Measurements from ENCODE around the gene NDUFB2. TPM values are rescaled to one million over a fixed set of nuclear protein-coding genes. Genes with fewer than 3 reads are reported as not detected.
A peak's percentile ranks its signal among the peaks of the same experiment; 100 is the strongest.

NDUFB2 gene
- total RNA-seq, 1 experiment from 2014 or later = 180 TPM

GRCh38 chr7:140679186-140679585 lies 17.3 kb upstream of the NDUFB2 start:
- BruUV-seq (replicated peaks) = no TSS peak
- intact Hi-C loops (cut with micrococcal nuclease; ENCODE audit: unreplicated experiment) = no loop called here
- Histone ChIP-seq H4K20me1 (ENCODE audit: insufficient read depth) (0 out of 2 replicates have a peak, but pooled peaks cover 2% of the 10 kb centered on the region), H2AFZ (no peak overlapping the region), H3K4me2 (no peak overlapping the region), H3K4me1 (replicated peaks; ENCODE audit: insufficient read depth) (peaks cover 13% of the 10 kb centered on the region), H3K4me3 (no peak overlapping the region), H3K27ac (no peak overlapping the region), H3K9me3 (ENCODE audit: insufficient read depth, low read depth) (no peaks in the 10 kb centered on the region), H3F3A (ENCODE audit: insufficient read depth, low read depth) (no peaks in the 10 kb centered on the region), H3K36me3 (ENCODE audit: low read depth) (0 out of 2 replicates have a peak, but pooled peaks cover 12% of the 10 kb centered on the region), H3K79me2 (ENCODE audit: low read depth) (peaks cover 5% of the 10 kb centered on the region; the same call in 1 of the 2 replicates), H3K27me3 (ENCODE audit: insufficient read depth, low read depth) (no peaks in the 10 kb centered on the region), H3K9me2 (ENCODE audit: insufficient read depth) (no peaks in the 10 kb centered on the region)
- ChIA-PET POLR2A (ENCODE audit: unreplicated experiment) (no interaction called here), CTCF (no interaction called here)
- peak in 1 of 2 experiments; percentile 20 for DNase-seq
- TF ChIP-seq EZH2 (IDR thresholded peaks at IDR 0.05; ENCODE audit: low read depth) (no peak), CTCF (conservative IDR thresholded peaks at IDR 0.05) (no peak)

- Histone ChIP-seq H3K79me2 (ENCODE audit: low read depth) (no peaks in the 10 kb centered on the region), H3K4me2 (no peak overlapping the region), H4K20me1 (ENCODE audit: insufficient read depth) (0 out of 2 replicates have a peak, but pooled peaks cover 2% of the 10 kb centered on the region), H3K9me3 (ENCODE audit: insufficient read depth, low read depth) (no peaks in the 10 kb centered on the region), H3K4me1 (replicated peaks; ENCODE audit: insufficient read depth) (no peaks in the 10 kb centered on the region), H3K9me2 (ENCODE audit: insufficient read depth) (no peaks in the 10 kb centered on the region), H3K36me3 (ENCODE audit: low read depth) (0 out of 2 replicates have a peak, but pooled peaks cover 12% of the 10 kb centered on the region), H2AFZ (no peak overlapping the region), H3K27me3 (ENCODE audit: insufficient read depth, low read depth) (no peaks in the 10 kb centered on the region), H3K27ac (no peak overlapping the region), H3K4me3 (no peak overlapping the region), H3F3A (ENCODE audit: insufficient read depth, low read depth) (no peaks in the 10 kb centered on the region)
- ChIA-PET CTCF (no interaction called here), POLR2A (ENCODE audit: unreplicated experiment) (no interaction called here)
- no TSS peak for BruUV-seq (replicated peaks)
- TF ChIP-seq EZH2 (IDR thresholded peaks at IDR 0.05; ENCODE audit: low read depth) (no peak), CTCF (conservative IDR thresholded peaks at IDR 0.05) (no peak)
- intact Hi-C loops (cut with micrococcal nuclease; ENCODE audit: unreplicated experiment) = no loop called here
- DNase-seq = peak in 1 of 2 experiments; percentile 25
Measured at GRCh38 chr7:140680886-140681285, 15.6 kb upstream of the NDUFB2 start.

- H2AFZ ChIP-seq = no peak overlapping the region
- H3K4me2 ChIP-seq = no peak overlapping the region
- H3K36me3 ChIP-seq (ENCODE audit: low read depth) = 0 out of 2 replicates have a peak, but pooled peaks cover 12% of the 10 kb centered on the region
- H3K27me3 ChIP-seq (ENCODE audit: insufficient read depth, low read depth) = no peaks in the 10 kb centered on the region
- H3K4me3 ChIP-seq = no peak overlapping the region
- intact Hi-C loops (cut with micrococcal nuclease; ENCODE audit: unreplicated experiment) = no loop called here
- BruUV-seq (replicated peaks) = no TSS peak
- H3K9me3 ChIP-seq (ENCODE audit: insufficient read depth, low read depth) = no peaks in the 10 kb centered on the region
- 0 out of 2 replicates have a peak, but pooled peaks cover 2% of the 10 kb centered on the region for H4K20me1 ChIP-seq (ENCODE audit: insufficient read depth)
- no peaks in the 10 kb centered on the region for H3K79me2 ChIP-seq (ENCODE audit: low read depth)
- DNase-seq = peak in 1 of 2 experiments; percentile 30
- TF ChIP-seq CTCF (conservative IDR thresholded peaks at IDR 0.05) (no peak), EZH2 (IDR thresholded peaks at IDR 0.05; ENCODE audit: low read depth) (no peak)
- H3K27ac ChIP-seq = no peak overlapping the region
- no peaks in the 10 kb centered on the region for H3K4me1 ChIP-seq (replicated peaks; ENCODE audit: insufficient read depth)
- H3K9me2 ChIP-seq (ENCODE audit: insufficient read depth) = no peaks in the 10 kb centered on the region
- H3F3A ChIP-seq (ENCODE audit: insufficient read depth, low read depth) = no peaks in the 10 kb centered on the region
- POLR2A ChIA-PET (ENCODE audit: unreplicated experiment) = no interaction called here
- CTCF ChIA-PET = no interaction called here
Measured at GRCh38 chr7:140681766-140682165, 14.7 kb upstream of the NDUFB2 start.

Measured in PC-9 (cell line).